Putamen (tissue), 1 donor: Measurements from ENCODE around the gene ZSWIM8.
"Not testable (repeated sequence)": the region's sequence is repeated elsewhere in the genome, so short reads cannot be mapped to it uniquely, and the experiment has no call there.

ENCODE experiments used
- DNase-seq: peaks from one replicate; pipeline ENCODE4 v3.0.0-alpha.2; 2016; ENCODE audit warnings: low spot score

Gene ZSWIM8

GRCh38 chr10:73814896-73815718, 29.7 kb downstream of the ZSWIM8 start:
- no peak for DNase-seq

DNA sequence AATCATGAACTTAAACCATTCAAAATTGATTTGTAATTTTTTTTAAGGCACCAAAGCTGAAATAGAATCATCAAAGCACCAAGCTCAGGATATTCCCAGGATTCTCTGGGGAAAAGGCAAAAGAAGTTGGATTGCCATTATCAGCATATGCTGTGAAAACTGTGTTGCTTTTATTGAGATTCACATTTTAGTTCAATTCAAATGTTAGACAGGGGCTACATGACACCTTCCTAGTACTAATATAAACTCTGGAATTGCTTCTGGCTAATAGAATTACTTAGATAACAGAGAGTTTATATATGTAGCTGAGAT, 30.3 kb downstream of the ZSWIM8 start:
- DNase-seq, result no peak

- no peak for DNase-seq
Measured at GRCh38 chr10:73816917-73817729, 31.7 kb downstream of the ZSWIM8 start.

DNA sequence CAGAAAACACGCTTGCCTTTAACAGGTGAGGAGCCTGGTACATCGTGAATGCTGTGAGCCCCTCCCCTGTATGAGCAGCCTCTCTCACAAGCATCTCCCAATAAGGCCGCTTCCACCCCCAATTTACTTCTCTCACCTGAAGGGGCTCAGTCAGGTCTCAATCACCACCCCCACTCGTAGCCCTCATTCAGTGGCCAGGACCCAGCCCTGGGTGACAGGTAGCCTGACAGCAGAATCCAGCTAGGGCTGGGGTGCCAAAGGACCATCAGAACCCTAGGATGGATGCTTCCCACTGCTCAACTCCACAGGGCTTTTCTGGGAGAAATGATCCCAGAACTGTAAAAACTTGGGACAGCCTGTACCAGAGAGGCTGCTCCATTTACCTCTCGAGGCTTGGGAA, 32.4 kb downstream of the ZSWIM8 start:
- no peak for DNase-seq

DNA sequence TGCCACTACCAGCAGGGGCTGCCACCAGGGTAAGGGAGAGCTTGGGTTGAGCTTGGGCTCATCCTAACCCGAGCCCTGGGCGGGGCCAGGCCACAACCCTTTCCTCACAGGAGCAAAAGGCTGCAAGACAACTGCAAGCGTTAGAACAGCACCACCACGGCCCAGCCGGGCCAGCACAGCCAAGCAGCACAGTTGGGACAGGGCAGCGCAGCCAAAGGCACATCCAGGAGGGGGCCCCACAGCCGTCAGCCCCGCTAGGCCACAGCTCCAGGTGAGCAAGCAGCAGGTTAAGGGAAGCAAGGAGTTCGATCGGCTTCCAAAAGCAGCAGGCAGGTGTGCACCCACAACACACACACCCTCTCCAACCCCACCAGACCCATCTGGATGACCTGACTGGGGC, 33.0 kb downstream of the ZSWIM8 start:
- DNase-seq, result no peak

DNA sequence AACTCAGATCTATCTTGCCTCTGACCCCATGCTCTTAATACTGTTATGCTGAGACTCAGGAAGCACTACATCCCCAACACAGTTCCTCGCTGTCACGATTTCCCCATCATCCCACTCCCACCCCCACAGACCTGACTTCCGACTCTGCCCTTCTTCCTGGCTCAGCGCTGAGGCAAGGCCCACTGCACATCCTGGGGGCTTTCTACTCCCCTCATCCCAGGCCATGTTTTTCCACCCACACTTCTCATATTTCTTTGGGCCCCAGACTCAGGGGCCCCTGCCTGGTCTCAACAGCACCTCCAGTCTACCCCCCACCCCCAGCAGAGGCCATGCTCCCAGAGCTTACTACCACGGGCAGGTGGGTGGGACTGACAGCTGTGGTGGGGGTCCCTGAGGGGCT, 33.7 kb downstream of the ZSWIM8 start:
- DNase-seq, result no peak

GRCh38 chr10:73819513-73820093, 34.2 kb downstream of the ZSWIM8 start:
- no peak for DNase-seq

- no peak for DNase-seq
Measured at GRCh38 chr10:73823391-73823790, 38.0 kb downstream of the ZSWIM8 start.

DNA sequence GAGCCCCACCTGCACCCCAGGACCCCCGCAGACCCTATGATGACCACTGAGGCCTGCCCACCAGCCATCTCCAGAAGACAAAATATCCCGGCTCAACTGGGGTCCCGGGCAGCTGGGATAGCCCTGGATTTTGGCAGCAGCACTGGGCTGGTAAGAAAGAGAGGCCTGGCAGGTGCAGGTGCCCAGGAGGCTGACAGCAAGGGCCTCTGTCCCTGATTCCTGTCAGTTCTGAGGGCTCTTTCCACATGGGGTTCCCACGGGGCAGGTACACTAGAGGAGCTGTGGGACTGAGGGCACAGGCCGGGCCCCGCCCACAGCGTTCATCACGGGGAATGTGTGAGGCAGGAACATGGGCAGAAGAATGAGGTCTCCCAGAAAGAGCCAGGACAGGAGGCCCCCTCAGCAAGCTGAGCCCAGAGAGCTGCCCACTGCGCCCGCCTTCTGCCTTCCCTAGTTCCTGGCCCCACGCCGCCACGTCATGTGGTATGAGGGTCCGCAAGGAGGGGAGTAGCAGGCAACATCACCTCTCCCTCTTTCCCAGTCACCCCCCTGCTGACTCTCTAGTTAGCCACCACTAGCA, 38.8 kb downstream of the ZSWIM8 start:
- DNase-seq, result no peak

GRCh38 chr10:73827346-73828089, 42.1 kb downstream of the ZSWIM8 start:
- no peak for DNase-seq

DNA sequence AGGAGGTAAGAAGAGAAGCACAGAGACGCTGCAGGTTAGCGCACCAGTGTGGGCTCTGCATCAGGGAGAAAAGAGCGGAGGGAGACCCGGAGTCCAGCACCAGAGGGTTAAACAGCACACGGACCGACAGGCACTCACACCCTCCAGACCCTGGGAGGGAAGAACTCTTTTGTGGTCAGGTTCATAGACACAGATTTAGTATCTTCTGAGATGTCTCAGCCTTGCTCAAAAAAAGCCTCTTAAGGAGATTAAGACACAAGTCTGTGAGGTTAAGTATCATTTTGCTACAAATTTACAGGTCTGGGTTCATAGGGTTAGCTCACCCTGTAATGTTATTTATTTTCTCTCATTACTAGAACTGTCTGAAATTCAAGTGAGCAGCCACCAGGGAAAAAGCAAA, 42.8 kb downstream of the ZSWIM8 start:
- DNase-seq, result no peak

GRCh38 chr10:73829090-73829489, 43.7 kb downstream of the ZSWIM8 start:
- not testable (repeated sequence) for DNase-seq

DNA sequence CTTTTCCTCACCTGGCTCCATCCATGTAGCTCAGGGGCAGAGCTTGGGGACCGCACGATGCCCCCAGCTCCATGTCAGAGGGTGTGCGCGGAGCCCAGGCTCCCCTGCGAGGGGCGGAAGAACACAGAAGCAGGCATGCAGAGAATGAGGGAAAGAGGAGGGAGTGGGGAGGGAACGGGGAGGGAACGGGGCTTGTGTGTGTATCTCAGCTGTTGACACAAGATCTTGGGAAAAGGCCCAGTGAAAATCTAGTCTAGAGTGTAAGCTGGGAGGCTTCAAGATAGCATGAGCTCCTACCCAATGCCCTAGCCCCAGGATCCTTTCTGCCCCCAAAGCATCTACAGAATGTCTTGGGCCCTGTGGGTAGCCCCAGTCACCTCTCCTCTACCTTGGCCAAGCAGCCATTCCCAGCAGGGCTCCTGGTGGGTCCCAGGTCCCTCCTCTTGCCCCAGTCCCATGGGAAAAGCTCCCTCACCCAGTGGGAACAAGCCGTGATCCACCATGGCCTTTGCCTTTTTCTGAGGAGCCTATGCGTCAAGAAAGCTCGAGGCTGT, 51.1 kb downstream of the ZSWIM8 start:
- DNase-seq, result no peak

GRCh38 chr10:73837072-73837471, 51.7 kb downstream of the ZSWIM8 start:
- DNase-seq, result no peak

DNA sequence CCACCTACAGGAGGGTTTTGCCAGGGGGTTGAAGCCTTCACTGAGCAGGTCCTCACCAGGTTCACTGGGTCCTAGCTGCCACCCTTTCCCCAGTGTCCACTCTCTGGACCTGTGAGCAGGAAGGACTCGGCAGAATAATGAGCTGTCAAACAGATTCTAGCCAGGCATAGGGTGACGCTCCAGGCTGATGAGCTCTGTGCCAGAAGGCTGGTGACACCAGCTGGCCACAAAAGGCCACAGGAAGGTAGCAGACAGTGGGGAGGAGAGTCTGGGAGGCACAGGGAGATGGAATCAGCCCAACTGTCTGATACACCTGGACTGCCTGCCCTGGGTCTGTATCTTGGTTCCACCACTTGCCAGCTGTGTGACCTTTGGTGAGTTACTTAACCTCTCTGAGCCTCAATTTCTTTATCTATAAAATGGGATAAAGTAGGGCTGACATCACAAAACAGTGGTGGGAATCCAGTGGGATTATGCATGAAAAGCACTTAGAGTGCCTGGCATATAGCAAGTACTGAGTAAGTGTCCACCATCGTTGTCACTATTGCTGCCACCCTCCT, 52.7 kb downstream of the ZSWIM8 start:
- DNase-seq, result no peak

GRCh38 chr10:73838827-73839226, 53.4 kb downstream of the ZSWIM8 start:
- DNase-seq, result no peak

DNA sequence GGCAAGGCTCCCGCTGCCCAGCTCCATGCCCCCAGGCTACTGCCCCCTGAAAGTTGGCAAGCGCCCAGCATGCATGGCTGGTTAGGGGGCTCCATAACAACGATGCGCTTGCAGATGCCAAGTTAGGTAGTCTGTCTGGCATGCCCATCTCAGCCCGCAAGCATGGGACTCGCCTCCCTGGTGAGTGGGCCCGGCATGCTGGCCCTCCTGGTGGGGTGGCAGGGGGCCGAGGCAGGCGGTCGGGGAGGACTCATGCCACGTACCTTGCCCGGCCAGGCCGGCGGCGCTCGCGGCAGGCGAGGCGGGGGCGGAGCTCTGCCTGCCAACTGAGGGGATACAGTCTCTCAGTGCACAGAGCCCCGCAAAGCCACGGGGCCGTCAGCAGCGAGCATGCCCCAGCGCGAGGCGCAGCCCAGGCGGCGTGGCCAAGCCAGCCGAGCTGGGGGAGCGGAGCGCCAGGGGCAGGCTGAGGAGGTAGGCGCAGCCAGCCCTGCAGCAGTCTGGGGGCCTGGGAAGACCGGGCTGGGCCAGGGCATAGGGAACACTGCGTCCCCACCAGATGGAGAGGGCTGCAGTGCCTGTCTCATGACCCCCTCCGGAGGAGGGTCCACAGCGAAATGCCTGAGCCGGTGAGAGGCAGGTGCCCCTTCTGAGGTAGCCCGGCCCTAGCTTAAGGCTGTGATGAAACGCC, 54.0 kb downstream of the ZSWIM8 start:
- no peak for DNase-seq

DNA sequence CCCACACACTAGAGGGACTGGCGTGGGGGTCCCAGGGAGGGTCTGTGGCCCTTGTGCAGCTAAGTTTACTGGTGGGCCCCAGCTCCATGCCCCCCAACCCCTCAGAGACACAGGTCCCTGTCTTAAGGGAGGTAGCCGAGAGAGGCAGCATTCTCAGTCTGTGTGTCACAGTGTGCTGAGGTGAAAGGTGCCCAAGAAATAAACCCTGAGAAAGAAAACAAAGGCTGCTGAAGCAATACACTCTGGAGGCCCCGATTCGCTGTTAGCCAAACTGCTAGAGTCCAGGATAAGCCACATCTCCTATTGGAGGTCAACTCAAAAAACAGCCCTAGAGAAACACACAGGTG, 54.6 kb downstream of the ZSWIM8 start:
- DNase-seq, result no peak

DNA sequence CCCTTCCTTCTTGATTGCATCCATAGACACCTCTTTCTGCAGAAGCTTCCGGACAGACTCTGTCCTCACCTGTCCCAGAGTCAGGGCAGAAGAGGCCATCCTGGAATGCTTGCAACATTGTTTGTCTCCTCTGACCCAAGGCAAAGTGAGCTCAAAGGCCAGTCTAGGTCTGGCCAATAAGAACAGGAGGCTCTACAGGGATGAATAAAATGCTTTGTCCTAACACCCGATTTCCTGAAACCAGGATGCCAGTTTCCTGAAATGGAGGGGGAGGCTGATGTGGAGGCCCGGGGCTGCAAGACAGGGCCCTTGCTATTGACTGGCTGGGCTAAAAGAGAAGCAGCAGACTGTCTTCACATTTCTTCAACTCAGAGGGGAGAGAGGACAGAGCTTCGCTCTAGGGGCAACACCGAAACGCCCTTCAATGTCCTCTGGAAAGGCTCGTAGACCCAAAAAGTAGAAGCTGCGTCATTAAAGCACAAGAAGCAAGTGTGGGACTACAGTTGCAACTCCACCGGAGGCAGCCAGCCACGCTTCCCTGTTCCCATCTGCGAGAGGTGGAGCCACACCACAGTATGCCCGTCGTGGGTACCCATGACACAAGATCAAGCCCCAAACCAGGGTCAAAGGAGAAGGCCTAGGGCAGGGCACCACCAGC, 55.1 kb downstream of the ZSWIM8 start:
- no peak for DNase-seq

- DNase-seq, result no peak
Measured at GRCh38 chr10:73841061-73841421, 55.6 kb downstream of the ZSWIM8 start.
